ENCODE data around the gene HOXB5. TPM values are rescaled to one million over a fixed set of nuclear protein-coding genes. Genes with fewer than 3 reads are reported as not detected.

Gene HOXB5
- total RNA-seq, 1 experiment from 2014 or later, result 19.8 TPM

DNA sequence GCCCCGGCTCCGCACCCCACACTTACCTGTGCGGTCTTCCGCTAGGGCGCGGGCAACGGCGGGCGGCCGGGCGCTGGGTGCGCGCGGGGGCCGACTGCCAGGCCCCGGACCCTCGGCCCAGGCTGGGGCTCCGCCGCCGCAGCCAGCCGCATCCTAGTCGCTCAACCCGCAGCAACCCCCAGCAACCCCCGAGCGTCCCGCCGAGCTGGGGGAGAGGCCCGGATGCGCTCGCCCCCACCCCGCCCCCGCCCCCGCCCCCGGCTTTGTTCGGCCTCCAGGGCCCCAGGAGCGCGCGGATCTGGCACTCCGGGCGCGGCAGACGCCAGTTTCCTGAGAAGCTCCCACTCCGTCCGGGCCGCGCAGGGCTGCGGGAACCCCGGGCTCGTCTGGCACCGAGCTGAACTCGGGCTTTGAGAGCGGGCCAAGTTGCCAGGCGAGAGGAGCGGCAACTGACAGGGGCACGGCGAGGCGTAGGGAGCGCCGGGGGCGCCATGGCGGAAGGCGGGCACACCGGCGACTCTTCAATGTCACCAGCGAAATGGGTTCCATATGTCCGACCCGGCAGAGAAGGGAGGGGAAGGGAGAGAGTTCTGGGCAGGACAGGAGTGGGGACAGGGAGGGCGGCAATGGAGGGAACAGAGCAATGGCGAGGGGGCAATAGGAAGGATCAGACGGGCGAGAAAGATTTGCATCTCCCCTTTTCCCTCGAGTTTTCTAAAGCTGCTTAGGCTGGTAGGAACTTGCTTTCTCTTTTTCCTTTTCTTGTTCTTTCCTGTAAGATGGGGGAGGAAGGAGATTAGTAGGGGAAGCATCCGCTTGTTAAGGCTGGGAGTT, 29.2 kb downstream of the HOXB5 start:
- ATAC-seq, result no peak
- H3K4me3 ChIP-seq (replicated peaks in 1 of 2; ENCODE audit: low read depth in 1 of 2, low read length in 2 of 2), result no peak overlapping the region
- H3K79me2 ChIP-seq (ENCODE audit: insufficient read depth, low read length), result peaks cover 29% of the 10 kb centered on the region; the same call in 1 of the 2 replicates
- POLR2A ChIA-PET, result no interaction called here
- no peak overlapping the region for H3K4me2 ChIP-seq (ENCODE audit: low read length)
- H3K4me1 ChIP-seq (ENCODE audit: control insufficient read depth in 1 of 2, insufficient read depth in 2 of 2, low read length in 2 of 2), result no peaks in the 10 kb centered on the region
- no peak overlapping the region for H3K9ac ChIP-seq (ENCODE audit: low read length)
- no peak overlapping the region for H3K27ac ChIP-seq (ENCODE audit: low read depth, low read length)
- no TSS peak for BruUV-seq (replicated peaks)
- no peaks in the 10 kb centered on the region for H3K27me3 ChIP-seq (ENCODE audit: insufficient read depth, low read length)
- no peaks in the 10 kb centered on the region for H3K9me3 ChIP-seq (ENCODE audit: control insufficient read depth in 1 of 2, insufficient read depth in 1 of 2, low read depth in 1 of 2, low read length in 2 of 2)
- no peak for DNase-seq (ENCODE audit: low read depth, low spot score)
- CTCF ChIA-PET, result no interaction called here
- H2AFZ ChIP-seq (ENCODE audit: low read depth, low read length, poor library complexity, severe bottlenecking), result no peak overlapping the region
- intact Hi-C loops (cut with micrococcal nuclease), result no loop called here
- no peak for TF ChIP-seq JUND (IDR thresholded peaks at IDR 0.05)
- no peaks in the 10 kb centered on the region for H4K20me1 ChIP-seq (ENCODE audit: insufficient read depth)
- RAD21 ChIA-PET (ENCODE audit: low non-redundant PET in 1 of 2, low total read pairs in 2 of 2, uncharacterized antibody in 2 of 2, unreplicated experiment in 2 of 2), result no interaction called here
- H3K9me2 ChIP-seq (ENCODE audit: insufficient read depth), result no peaks in the 10 kb centered on the region
- H3K36me3 ChIP-seq (ENCODE audit: control insufficient read depth in 1 of 2, insufficient read depth in 2 of 2, low read length in 2 of 2), result no peaks in the 10 kb centered on the region

DNA sequence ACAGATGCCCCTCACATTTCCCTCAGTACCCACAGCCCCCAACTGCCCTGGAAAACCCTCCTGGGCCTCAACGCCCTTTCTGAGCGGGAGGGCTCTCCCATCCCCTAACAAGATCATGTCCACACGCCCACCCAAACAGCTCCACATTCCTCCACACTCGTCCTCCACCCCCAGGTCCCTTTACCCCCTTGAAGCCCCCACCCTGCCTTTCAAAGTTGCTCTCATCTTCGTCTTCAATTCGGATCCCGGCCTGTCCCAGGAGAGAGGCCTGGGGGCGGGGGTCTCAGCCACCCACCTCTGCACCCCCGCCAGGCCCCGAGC, 29.8 kb downstream of the HOXB5 start:
- H2AFZ ChIP-seq (ENCODE audit: low read depth, low read length, poor library complexity, severe bottlenecking), result no peak overlapping the region
- DNase-seq (ENCODE audit: low read depth, low spot score) (no peak), ATAC-seq (no peak)
- no peaks in the 10 kb centered on the region for H3K36me3 ChIP-seq (ENCODE audit: control insufficient read depth in 1 of 2, insufficient read depth in 2 of 2, low read length in 2 of 2)
- ChIA-PET CTCF (no interaction called here), RAD21 (ENCODE audit: low non-redundant PET in 1 of 2, low total read pairs in 2 of 2, uncharacterized antibody in 2 of 2, unreplicated experiment in 2 of 2) (no interaction called here), POLR2A (no interaction called here)
- H3K27ac ChIP-seq (ENCODE audit: low read depth, low read length), result no peak overlapping the region
- H3K4me1 ChIP-seq (ENCODE audit: control insufficient read depth in 1 of 2, insufficient read depth in 2 of 2, low read length in 2 of 2), result no peaks in the 10 kb centered on the region
- H3K27me3 ChIP-seq (ENCODE audit: insufficient read depth, low read length), result no peaks in the 10 kb centered on the region
- BruUV-seq (replicated peaks), result no TSS peak
- TF ChIP-seq EZH2phosphoT487 (IDR thresholded peaks at IDR 0.05; ENCODE audit: borderline replicate concordance), result no peak
- no peak for TF ChIP-seq RAD21 (IDR thresholded peaks at IDR 0.05; ENCODE audit: low read depth)
- no peak for TF ChIP-seq FOSL1 (IDR thresholded peaks at IDR 0.05; ENCODE audit: low read depth)
- TF ChIP-seq EZH2 (IDR thresholded peaks at IDR 0.05), result no peak
- TF ChIP-seq, protein P1, sequence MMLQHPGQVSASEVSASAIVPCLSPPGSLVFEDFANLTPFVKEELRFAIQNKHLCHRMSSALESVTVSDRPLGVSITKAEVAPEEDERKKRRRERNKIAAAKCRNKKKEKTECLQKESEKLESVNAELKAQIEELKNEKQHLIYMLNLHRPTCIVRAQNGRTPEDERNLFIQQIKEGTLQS (IDR thresholded peaks at IDR 0.05), result no peak
- no peak for TF ChIP-seq SRF (IDR thresholded peaks at IDR 0.05; ENCODE audit: low read depth)
- TF ChIP-seq CEBPB (IDR thresholded peaks at IDR 0.05; ENCODE audit: low read depth), result no peak
- no peak for TF ChIP-seq ZNF274 (IDR thresholded peaks at IDR 0.05; ENCODE audit: low read depth, low read length)
- TF ChIP-seq ELF1 (IDR thresholded peaks at IDR 0.05; ENCODE audit: borderline replicate concordance, low read depth), result no peak
- TF ChIP-seq, protein P2, sequence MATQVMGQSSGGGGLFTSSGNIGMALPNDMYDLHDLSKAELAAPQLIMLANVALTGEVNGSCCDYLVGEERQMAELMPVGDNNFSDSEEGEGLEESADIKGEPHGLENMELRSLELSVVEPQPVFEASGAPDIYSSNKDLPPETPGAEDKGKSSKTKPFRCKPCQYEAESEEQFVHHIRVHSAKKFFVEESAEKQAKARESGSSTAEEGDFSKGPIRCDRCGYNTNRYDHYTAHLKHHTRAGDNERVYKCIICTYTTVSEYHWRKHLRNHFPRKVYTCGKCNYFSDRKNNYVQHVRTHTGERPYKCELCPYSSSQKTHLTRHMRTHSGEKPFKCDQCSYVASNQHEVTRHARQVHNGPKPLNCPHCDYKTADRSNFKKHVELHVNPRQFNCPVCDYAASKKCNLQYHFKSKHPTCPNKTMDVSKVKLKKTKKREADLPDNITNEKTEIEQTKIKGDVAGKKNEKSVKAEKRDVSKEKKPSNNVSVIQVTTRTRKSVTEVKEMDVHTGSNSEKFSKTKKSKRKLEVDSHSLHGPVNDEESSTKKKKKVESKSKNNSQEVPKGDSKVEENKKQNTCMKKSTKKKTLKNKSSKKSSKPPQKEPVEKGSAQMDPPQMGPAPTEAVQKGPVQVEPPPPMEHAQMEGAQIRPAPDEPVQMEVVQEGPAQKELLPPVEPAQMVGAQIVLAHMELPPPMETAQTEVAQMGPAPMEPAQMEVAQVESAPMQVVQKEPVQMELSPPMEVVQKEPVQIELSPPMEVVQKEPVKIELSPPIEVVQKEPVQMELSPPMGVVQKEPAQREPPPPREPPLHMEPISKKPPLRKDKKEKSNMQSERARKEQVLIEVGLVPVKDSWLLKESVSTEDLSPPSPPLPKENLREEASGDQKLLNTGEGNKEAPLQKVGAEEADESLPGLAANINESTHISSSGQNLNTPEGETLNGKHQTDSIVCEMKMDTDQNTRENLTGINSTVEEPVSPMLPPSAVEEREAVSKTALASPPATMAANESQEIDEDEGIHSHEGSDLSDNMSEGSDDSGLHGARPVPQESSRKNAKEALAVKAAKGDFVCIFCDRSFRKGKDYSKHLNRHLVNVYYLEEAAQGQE (IDR thresholded peaks at IDR 0.05; ENCODE audit: low read depth), result no peak
- TF ChIP-seq ZFX (IDR thresholded peaks at IDR 0.05), result no peak
- no peak for TF ChIP-seq SIN3A (IDR thresholded peaks at IDR 0.05; ENCODE audit: low read depth)
- no peak for TF ChIP-seq JUND (IDR thresholded peaks at IDR 0.05)
- TF ChIP-seq POLR2AphosphoS5 (IDR thresholded peaks at IDR 0.05; ENCODE audit: low read depth, low read length), result no peak
- no peak for TF ChIP-seq SP1 (IDR thresholded peaks at IDR 0.05; ENCODE audit: low read depth)
- TF ChIP-seq TCF7L2 (IDR thresholded peaks at IDR 0.05; ENCODE audit: borderline replicate concordance, extremely low read depth, insufficient read depth, insufficient read length), result no peak
- H3K4me2 ChIP-seq (ENCODE audit: low read length), result no peak overlapping the region
- intact Hi-C loops (cut with micrococcal nuclease), result no loop called here
- no peaks in the 10 kb centered on the region for H3K9me2 ChIP-seq (ENCODE audit: insufficient read depth)
- H4K20me1 ChIP-seq (ENCODE audit: insufficient read depth), result no peaks in the 10 kb centered on the region
- H3K9me3 ChIP-seq (ENCODE audit: control insufficient read depth in 1 of 2, insufficient read depth in 1 of 2, low read depth in 1 of 2, low read length in 2 of 2), result no peaks in the 10 kb centered on the region
- H3K9ac ChIP-seq (ENCODE audit: low read length), result no peak overlapping the region
- no peak overlapping the region for H3K4me3 ChIP-seq (replicated peaks in 1 of 2; ENCODE audit: low read depth in 1 of 2, low read length in 2 of 2)
- H3K79me2 ChIP-seq (ENCODE audit: insufficient read depth, low read length), result peaks cover 25% of the 10 kb centered on the region; the same call in 1 of the 2 replicates

All from HCT116 (cell line).